Type B pancreatic cell (in vitro differentiated cells): ENCODE results near the gene DUXA. TPM values are rescaled to one million over a fixed set of nuclear protein-coding genes. Genes with fewer than 3 reads are reported as not detected.
"Not testable (repeated sequence)": the region's sequence is repeated elsewhere in the genome, so short reads cannot be mapped to it uniquely, and the experiment has no call there.

Experiments used
- DNase-seq: peaks from one replicate; pipeline ENCODE4 v3.0.0; 2021; ENCODE audit warnings: mixed read lengths; ENCODE audit not compliant: unreplicated experiment; ENCODE audit errors: extremely low spot score
- H3K27ac Mint-ChIP-seq: 2 replicates; pipeline ENCODE4 v1.8.0; 2021; ENCODE audit warnings: mild to moderate bottlenecking, mixed read lengths
- H3K27me3 Mint-ChIP-seq: 2 replicates; pipeline ENCODE4 v1.8.0; 2021; ENCODE audit warnings: mixed read lengths
- H3K36me3 Mint-ChIP-seq: 2 replicates; pipeline ENCODE4 v1.8.0; 2021; ENCODE audit warnings: mixed read lengths
- H3K4me1 Mint-ChIP-seq: one replicate; pipeline ENCODE4 v1.8.0; 2021; ENCODE audit warnings: mixed read lengths; ENCODE audit not compliant: unreplicated experiment
- H3K4me3 Mint-ChIP-seq: 2 replicates; pipeline ENCODE4 v1.8.0; 2021; ENCODE audit warnings: mild to moderate bottlenecking, mixed read lengths
- H3K9me3 Mint-ChIP-seq: 2 replicates; pipeline ENCODE4 v1.8.0; 2021; ENCODE audit warnings: mixed read lengths
- long read RNA-seq: library from polyadenylated mRNA; unstranded; transcript quantifications from one replicate; pipeline ENCODE4 v2.0.0, GENCODE V29; 2020
- total RNA-seq: library from RNA; stranded (reverse); gene quantifications from 2 replicates; pipeline ENCODE4 v1.2.1, GENCODE V29; 2021; ENCODE audit warnings: low replicate concordance
- TF ChIP-seq, protein P1 (sequence below): fragments of 200-600 bp; sonication (generic); conservative IDR thresholded peaks from 2 replicates; pipeline ENCODE4 v1.5.0; 2021; ENCODE audit warnings: antibody characterized with exemption, mild to moderate bottlenecking

DUXA gene
- not detected in 2 replicates for total RNA-seq
- long read RNA-seq: 0 reads

DNA sequence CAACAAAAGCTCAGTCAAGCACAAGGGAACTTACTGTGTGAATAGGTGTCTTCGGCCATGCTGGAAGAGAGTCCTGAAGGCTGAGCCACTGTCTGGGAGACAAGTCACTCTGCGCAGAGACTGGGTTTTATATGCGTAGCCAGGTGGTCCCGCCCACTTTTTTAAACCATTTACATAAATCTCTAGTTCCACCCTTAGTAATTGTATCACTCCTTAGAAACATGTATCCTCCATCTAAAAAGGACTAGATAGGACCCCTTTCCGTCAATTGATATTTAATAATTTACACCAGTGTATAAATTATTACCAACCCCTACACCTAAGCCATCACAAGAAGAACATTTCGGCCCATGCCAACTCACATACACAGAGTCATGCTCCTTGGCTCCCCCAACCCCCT is at the start of gene DUXA:
Gene DUXA (minus strand): TSS at position 101 of the 400 bp plus-strand sequence. CDS start 42 bp downstream, at position 59.
- no peaks in the 10 kb centered on the region for H3K27me3 Mint-ChIP-seq
- H3K4me3 Mint-ChIP-seq: no peak within 1 kb of the TSS
- no peak within 1 kb of the TSS for H3K27ac Mint-ChIP-seq
- peaks cover 6% of the 10 kb centered on the region for H3K9me3 Mint-ChIP-seq
- TF ChIP-seq, protein P1, sequence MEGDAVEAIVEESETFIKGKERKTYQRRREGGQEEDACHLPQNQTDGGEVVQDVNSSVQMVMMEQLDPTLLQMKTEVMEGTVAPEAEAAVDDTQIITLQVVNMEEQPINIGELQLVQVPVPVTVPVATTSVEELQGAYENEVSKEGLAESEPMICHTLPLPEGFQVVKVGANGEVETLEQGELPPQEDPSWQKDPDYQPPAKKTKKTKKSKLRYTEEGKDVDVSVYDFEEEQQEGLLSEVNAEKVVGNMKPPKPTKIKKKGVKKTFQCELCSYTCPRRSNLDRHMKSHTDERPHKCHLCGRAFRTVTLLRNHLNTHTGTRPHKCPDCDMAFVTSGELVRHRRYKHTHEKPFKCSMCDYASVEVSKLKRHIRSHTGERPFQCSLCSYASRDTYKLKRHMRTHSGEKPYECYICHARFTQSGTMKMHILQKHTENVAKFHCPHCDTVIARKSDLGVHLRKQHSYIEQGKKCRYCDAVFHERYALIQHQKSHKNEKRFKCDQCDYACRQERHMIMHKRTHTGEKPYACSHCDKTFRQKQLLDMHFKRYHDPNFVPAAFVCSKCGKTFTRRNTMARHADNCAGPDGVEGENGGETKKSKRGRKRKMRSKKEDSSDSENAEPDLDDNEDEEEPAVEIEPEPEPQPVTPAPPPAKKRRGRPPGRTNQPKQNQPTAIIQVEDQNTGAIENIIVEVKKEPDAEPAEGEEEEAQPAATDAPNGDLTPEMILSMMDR: no peak
- peaks cover 2% of the 10 kb centered on the region for H3K4me1 Mint-ChIP-seq
- no peak for DNase-seq
- H3K36me3 Mint-ChIP-seq: peaks cover 3% of the 10 kb centered on the region

DNA sequence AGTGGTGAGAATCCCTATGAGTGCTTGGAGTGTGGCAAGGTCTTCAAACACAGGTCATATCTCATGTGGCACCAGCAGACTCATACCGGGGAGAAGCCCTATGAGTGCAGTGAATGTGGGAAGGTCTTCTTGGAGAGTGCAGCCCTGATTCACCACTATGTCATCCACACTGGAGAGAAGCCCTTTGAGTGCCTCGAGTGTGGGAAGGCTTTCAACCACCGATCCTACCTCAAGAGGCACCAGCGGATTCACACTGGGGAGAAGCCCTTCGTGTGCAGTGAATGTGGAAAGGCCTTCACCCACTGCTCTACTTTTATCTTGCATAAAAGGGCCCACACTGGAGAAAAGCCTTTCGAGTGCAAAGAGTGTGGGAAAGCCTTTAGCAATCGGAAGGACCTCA is 44.8 kb upstream of the DUXA start:
- H3K36me3 Mint-ChIP-seq: peaks cover 39% of the 10 kb centered on the region
- DNase-seq: no peak
- H3K27ac Mint-ChIP-seq: no peak overlapping the region
- H3K9me3 Mint-ChIP-seq: no peaks in the 10 kb centered on the region
- H3K4me3 Mint-ChIP-seq: no peak overlapping the region
- H3K4me1 Mint-ChIP-seq: no peaks in the 10 kb centered on the region
- TF ChIP-seq, protein P1: no peak
- no peaks in the 10 kb centered on the region for H3K27me3 Mint-ChIP-seq

DNA sequence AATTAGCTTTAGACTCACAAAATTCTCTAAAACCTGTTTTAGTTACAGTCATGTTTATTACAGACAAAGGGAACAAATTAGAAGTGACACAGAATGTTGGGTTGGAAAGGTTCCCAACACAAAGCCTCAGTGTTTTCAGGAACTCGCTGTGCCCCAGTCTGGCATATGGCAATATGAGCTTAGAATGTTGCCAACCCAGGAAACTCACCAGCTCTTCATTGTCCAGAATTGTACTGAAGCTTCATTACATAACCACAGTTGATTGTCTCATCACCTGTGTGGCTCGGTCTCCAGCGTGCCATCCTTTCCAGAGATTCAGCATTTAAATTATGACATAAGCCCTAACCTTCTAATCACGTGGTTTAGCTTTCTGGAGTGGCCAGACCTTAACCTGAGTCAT is 43.1 kb upstream of the DUXA start:
- Mint-ChIP-seq H3K27ac (no peak overlapping the region), H3K36me3 (peaks cover 41% of the 10 kb centered on the region)
- TF ChIP-seq, protein P1: no peak

DNA sequence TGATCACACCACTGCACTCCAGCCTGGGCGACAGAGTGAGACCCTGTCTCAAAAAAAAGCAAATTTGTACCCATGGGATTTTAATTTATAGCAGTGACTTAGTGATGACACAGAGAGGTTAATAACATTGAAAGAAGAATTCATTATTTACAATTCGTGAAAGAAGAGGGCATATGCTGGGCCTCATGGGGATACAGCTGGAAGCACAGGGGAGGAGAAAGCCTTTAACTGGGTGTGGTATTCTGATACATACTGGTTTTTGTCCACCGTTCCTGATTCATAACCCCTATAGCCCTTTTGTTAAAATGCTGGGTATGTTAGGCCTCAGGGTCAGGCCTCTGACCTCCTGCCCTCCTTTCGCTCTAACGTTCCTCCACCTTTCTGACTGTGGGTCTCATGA is 34.9 kb upstream of the DUXA start:
- no peak overlapping the region for H3K4me3 Mint-ChIP-seq
- TF ChIP-seq, protein P1: no peak
- DNase-seq: no peak
- H3K9me3 Mint-ChIP-seq: no peaks in the 10 kb centered on the region
- H3K27ac Mint-ChIP-seq: no peak overlapping the region
- H3K36me3 Mint-ChIP-seq: peaks cover 46% of the 10 kb centered on the region
- H3K27me3 Mint-ChIP-seq: no peaks in the 10 kb centered on the region
- peaks cover 4% of the 10 kb centered on the region for H3K4me1 Mint-ChIP-seq

More for the DNA sequence above, 43.1 kb upstream of the DUXA start:
- H3K9me3 Mint-ChIP-seq: no peaks in the 10 kb centered on the region
- DNase-seq: no peak
- H3K27me3 Mint-ChIP-seq: no peaks in the 10 kb centered on the region
- H3K4me1 Mint-ChIP-seq: no peaks in the 10 kb centered on the region
- H3K4me3 Mint-ChIP-seq: no peak overlapping the region

DNA sequence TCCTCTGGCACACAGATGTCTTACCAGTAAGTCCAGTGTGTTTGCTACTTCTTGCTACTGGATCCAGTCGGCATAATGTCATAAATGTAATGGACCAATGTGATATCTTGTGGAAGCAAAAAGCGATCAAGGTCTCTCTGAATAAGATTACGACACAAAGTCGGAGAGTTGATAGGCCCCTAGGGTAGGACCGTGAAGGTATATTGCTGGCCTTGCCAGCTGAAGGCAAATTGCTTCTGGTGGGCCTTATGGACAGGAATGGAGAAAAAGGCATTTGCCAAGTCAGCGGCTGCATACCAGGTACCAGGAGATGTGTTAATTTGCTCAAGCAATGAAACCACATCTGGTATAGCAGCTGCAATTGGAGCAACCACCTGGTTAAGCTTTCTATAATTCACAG is 30.6 kb upstream of the DUXA start:
- H3K4me3 Mint-ChIP-seq, H3K27ac Mint-ChIP-seq, H3K9me3 Mint-ChIP-seq, H3K27me3 Mint-ChIP-seq, DNase-seq: not testable (repeated sequence)
- Mint-ChIP-seq H3K36me3 (peaks cover 55% of the 10 kb centered on the region), H3K4me1 (peaks cover 12% of the 10 kb centered on the region)

DNA sequence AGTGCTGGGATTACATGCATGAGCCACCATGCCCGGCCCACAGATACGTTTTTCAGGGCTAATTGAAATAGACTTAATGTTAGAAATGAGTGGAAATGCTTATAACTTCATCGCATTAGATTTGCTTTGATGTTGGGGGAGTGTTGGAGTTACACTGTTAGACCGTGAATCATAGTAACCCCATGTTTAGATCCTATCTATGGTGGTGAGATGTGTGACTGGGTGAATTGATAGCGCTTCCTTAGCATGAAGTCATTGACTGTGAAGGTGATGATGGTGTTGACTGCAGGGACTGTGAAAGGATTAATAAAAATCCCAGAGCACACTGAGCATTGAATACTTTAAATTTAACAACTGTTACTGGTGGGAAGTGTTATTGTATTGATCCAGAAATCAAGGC is 25.7 kb upstream of the DUXA start:
- Mint-ChIP-seq H3K4me3 (peak overlapping the region; percentile 98), H3K27me3 (no peaks in the 10 kb centered on the region), H3K36me3 (peaks cover 52% of the 10 kb centered on the region), H3K27ac (peak overlapping the region; percentile 59), H3K9me3 (peaks cover 4% of the 10 kb centered on the region), H3K4me1 (peaks cover 14% of the 10 kb centered on the region)
- DNase-seq: no peak
- TF ChIP-seq, protein P1: no peak
